Kidney epithelial cell (primary cell): ENCODE results near the gene IL27RA. TPM values are rescaled to one million over a fixed set of nuclear protein-coding genes. Genes with fewer than 3 reads are reported as not detected.

Experiments used
- DNase-seq: peaks from one replicate; pipeline ENCODE4 v3.0.0-alpha.2; 2010; ENCODE audit warnings: low read depth
- H3K27me3 ChIP-seq: 2 replicates; pipeline ENCODE4 v1.6.0; 2011; ENCODE audit warnings: low read length; ENCODE audit not compliant: control insufficient read depth, insufficient read depth
- H3K36me3 ChIP-seq: 2 replicates; pipeline ENCODE4 v1.5.1; 2011; ENCODE audit warnings: low read length; ENCODE audit not compliant: control insufficient read depth, insufficient read depth
- H3K4me3 ChIP-seq: 2 replicates; pipeline ENCODE4 v1.5.1; 2011; ENCODE audit warnings: low read depth, mild to moderate bottlenecking, control low read depth, low read length
- total RNA-seq: library from RNA; depleted of rRNA; stranded (reverse); fragments of >200 nt; gene quantifications from 2 replicates; pipeline ENCODE4 v1.2.3, GENCODE V29; 2015
- TF ChIP-seq, protein P1 (sequence below): IDR thresholded peaks from 2 replicates; pipeline ENCODE4 v1.5.1; 2011; ENCODE audit warnings: mild to moderate bottlenecking, moderate library complexity, low read length, control low read depth, inconsistent platforms; ENCODE audit not compliant: insufficient read depth, poor library complexity, severe bottlenecking

Gene IL27RA
- total RNA-seq, 1 donor from 2014 or later: 4.1 TPM

GRCh38 chr19:14082675-14082960, 51.1 kb downstream of the IL27RA start:
- no peak overlapping the region for H3K4me3 ChIP-seq
- H3K36me3 ChIP-seq: no peaks in the 10 kb centered on the region

GRCh38 chr19:14085309-14085995, 53.9 kb downstream of the IL27RA start, which contains the start of gene C19orf67:
Gene C19orf67 (minus strand): TSS chr19:14085783. CDS start chr19:14085627, 156 bp downstream.
- no peak for DNase-seq
- TF ChIP-seq, protein P1, sequence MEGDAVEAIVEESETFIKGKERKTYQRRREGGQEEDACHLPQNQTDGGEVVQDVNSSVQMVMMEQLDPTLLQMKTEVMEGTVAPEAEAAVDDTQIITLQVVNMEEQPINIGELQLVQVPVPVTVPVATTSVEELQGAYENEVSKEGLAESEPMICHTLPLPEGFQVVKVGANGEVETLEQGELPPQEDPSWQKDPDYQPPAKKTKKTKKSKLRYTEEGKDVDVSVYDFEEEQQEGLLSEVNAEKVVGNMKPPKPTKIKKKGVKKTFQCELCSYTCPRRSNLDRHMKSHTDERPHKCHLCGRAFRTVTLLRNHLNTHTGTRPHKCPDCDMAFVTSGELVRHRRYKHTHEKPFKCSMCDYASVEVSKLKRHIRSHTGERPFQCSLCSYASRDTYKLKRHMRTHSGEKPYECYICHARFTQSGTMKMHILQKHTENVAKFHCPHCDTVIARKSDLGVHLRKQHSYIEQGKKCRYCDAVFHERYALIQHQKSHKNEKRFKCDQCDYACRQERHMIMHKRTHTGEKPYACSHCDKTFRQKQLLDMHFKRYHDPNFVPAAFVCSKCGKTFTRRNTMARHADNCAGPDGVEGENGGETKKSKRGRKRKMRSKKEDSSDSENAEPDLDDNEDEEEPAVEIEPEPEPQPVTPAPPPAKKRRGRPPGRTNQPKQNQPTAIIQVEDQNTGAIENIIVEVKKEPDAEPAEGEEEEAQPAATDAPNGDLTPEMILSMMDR: no peak
- H3K4me3 ChIP-seq: no peak within 1 kb of the TSS
- H3K36me3 ChIP-seq: no peaks in the 10 kb centered on the region
- H3K27me3 ChIP-seq: no peaks in the 10 kb centered on the region

More at GRCh38 chr19:14082675-14082960, 51.1 kb downstream of the IL27RA start:
- no peak for DNase-seq
- TF ChIP-seq, protein P1: no peak
- no peaks in the 10 kb centered on the region for H3K27me3 ChIP-seq

GRCh38 chr19:14086098-14086497, 54.5 kb downstream of the IL27RA start:
- DNase-seq: no peak
- H3K4me3 ChIP-seq: no peak overlapping the region
- H3K27me3 ChIP-seq: no peaks in the 10 kb centered on the region
- TF ChIP-seq, protein P1: no peak
- no peaks in the 10 kb centered on the region for H3K36me3 ChIP-seq

GRCh38 chr19:14088634-14089411, 57.3 kb downstream of the IL27RA start:
- Histone ChIP-seq H3K4me3 (peak overlapping the region; percentile 67), H3K27me3 (no peaks in the 10 kb centered on the region), H3K36me3 (no peaks in the 10 kb centered on the region)
- TF ChIP-seq, protein P1: no peak
- DNase-seq: no peak

GRCh38 chr19:14089412-14089661, 57.8 kb downstream of the IL27RA start:
- DNase-seq: no peak
- no peaks in the 10 kb centered on the region for H3K27me3 ChIP-seq
- TF ChIP-seq, protein P1: peak; percentile 24
- peak overlapping the region; percentile 67 for H3K4me3 ChIP-seq
- H3K36me3 ChIP-seq: no peaks in the 10 kb centered on the region
